Fibroblast of villous mesenchyme (primary cell): ENCODE results near the gene CCN6. TPM values are rescaled to one million over a fixed set of nuclear protein-coding genes. Genes with fewer than 3 reads are reported as not detected.

Source experiments
- DNase-seq: peaks from one replicate; pipeline ENCODE4 v3.0.0-alpha.2; 2010; ENCODE audit warnings: low read depth
- H3K4me3 ChIP-seq: 2 replicates; pipeline ENCODE4 v1.5.1; 2011; ENCODE audit warnings: low read depth, mild to moderate bottlenecking, low read length
- CTCF ChIP-seq: IDR thresholded peaks from 2 replicates; pipeline ENCODE4 v1.5.1; 2012; ENCODE audit warnings: low read depth, mild to moderate bottlenecking, low read length; ENCODE audit not compliant: insufficient read depth
- total RNA-seq: library from RNA; depleted of rRNA; stranded (reverse); fragments of >200 nt; gene quantifications from 2 replicates; pipeline ENCODE4 v1.2.3, GENCODE V29; 2012

Gene CCN6
- total RNA-seq, 1 donor = not detected

DNA sequence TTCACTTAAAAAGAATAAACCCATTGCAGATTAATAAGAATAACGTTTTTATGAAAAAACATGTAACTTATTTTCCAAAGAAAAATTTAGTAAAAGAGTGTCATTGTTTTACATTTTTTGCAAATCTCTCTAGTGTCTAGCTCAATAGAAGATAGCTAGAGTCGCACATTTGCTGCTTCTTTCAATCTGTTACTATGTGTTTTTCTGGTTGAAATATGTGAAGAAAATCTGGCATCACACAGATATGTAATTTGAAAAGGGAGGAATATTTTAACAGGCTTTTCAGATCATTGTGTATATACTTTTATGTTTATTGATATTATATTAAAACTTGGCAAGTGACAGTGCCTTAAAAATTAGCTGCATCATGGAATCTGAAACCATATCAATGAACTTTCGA, 9.1 kb downstream of the CCN6 start:
- H3K4me3 ChIP-seq = no peak overlapping the region
- TF ChIP-seq CTCF = no peak
- DNase-seq = no peak

GRCh38 chr6:112065426-112065986, 11.6 kb downstream of the CCN6 start:
- DNase-seq = no peak
- no peak overlapping the region for H3K4me3 ChIP-seq

DNA sequence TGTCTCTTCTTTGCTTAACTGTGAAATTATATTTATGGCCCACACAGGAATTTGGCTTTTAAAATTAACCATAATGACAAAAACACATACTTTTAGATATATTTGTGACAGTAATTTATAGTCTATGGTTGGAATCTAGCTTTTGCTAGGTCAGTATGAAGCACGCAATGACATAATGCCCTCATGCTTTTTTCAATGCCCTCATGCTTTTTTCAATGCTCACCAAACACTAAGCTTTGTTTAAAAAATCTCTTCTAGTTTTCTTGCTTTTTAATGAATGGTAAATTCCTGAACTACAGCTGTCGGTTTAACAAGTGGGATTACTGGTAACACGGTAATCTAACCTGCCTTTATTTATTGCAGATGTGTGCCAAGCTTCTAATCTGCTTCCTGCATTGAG, 12.7 kb downstream of the CCN6 start:
- H3K4me3 ChIP-seq = no peak overlapping the region
- no peak for DNase-seq
- no peak for TF ChIP-seq CTCF

More at GRCh38 chr6:112065426-112065986, 11.6 kb downstream of the CCN6 start:
- no peak for TF ChIP-seq CTCF

DNA sequence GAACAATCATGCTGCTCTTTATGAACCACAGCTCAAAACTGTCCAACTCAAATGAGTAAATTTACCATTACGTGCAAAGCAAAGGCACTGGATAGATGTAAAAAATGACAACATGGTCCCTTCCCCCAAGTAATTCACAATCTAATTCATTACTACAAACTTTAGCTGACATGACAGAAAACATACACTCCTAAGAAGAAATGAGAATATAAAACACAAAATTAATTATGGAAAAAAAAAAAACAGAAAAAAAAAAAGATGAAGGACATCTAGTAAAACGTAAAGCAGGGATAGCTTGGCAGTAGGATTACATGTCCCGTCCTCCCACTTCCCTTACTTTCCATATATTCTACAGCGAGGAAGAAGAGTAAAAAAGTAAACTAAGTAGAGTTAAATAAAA, 27.7 kb downstream of the CCN6 start:
- no peak overlapping the region for H3K4me3 ChIP-seq
- no peak for DNase-seq
- no peak for TF ChIP-seq CTCF

GRCh38 chr6:112085286-112086065, 31.6 kb downstream of the CCN6 start:
- H3K4me3 ChIP-seq = no peak overlapping the region
- DNase-seq = no peak
- TF ChIP-seq CTCF = no peak

GRCh38 chr6:112086744-112087135, 32.8 kb downstream of the CCN6 start:
- DNase-seq = peak; percentile 62
- TF ChIP-seq CTCF = peak; percentile 35
- H3K4me3 ChIP-seq = peak overlapping the region; percentile 75
